Measurements from ENCODE around the gene CACTIN.
"Not testable (repeated sequence)": the region's sequence is repeated elsewhere in the genome, so short reads cannot be mapped to it uniquely, and the experiment has no call there.

The CACTIN gene

GRCh38 chr19:3634496-3635045 lies 8.0 kb upstream of the CACTIN start:
- no peak for TF ChIP-seq CTCF (IDR thresholded peaks at IDR 0.05; ENCODE audit: extremely low read depth, missing control alignments)

DNA sequence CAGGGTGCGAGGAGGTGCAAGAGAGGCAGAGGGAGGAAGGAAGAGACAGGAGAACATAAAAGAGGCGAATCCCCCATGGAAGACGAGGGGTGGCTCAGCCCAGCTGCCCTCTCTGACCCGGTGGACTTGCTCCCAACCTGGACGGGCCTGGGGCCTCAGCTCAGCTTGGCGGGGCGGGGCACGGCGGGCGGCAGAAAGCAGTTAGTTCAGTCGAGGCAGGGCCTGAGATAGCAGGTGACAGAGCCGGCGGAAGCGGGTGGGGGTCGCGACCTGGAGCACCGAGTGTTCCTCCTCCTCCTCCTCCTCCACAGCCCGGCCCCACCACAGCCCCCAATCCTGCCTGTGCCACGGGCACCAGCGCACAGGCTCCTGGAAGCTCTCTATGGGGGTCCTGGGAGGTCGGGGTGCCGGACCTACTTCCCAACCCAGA lies 7.0 kb upstream of the CACTIN start:
- DNase-seq (ENCODE audit: low spot score): no peak
- no peak for TF ChIP-seq CTCF (IDR thresholded peaks at IDR 0.05; ENCODE audit: extremely low read depth, missing control alignments)

More at GRCh38 chr19:3634496-3635045, 8.0 kb upstream of the CACTIN start:
- DNase-seq (ENCODE audit: low spot score): no peak

DNA sequence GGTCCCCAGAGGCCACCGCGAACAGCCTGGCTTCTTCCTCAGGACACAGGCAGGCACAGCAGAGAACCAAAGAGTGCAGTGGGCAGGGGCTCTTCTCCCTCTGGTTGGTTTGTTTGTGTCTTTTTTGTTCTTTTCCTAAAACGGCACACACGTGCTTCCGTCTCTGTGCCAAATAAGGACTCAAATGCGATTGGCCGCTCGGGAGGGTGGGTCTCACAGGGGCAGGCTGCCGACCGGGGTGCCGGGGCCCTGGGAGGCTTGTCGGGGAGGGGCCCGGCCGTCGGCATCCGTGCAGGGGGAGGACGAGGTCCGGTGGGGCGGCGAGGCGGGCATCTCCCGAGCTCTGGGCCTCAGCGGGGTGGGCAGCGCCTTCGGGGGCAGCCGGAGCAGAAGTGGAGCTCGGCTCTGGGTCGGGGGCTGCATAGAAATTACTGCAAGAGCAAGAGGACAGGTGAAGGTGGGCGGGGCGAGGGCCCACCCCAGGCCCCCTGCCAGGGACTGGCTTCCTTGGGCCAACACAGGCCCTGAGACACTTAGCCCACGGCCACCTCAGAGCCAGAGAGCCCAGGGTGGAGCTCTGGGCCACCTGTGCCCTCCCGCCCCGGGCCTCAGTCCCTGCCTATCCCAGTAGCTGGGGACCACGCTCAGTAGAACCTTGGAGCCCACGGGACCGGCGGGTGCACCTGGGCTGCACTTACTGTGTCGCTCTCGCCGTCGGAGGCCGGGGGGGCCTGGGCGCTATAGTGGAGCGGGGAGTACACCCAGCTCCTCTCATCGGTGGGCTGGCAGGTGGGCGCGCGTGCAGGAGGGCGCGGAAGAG lies 6.4 kb upstream of the CACTIN start:
- TF ChIP-seq CTCF (IDR thresholded peaks at IDR 0.05; ENCODE audit: extremely low read depth, missing control alignments): no peak
- DNase-seq (ENCODE audit: low spot score): no peak

DNA sequence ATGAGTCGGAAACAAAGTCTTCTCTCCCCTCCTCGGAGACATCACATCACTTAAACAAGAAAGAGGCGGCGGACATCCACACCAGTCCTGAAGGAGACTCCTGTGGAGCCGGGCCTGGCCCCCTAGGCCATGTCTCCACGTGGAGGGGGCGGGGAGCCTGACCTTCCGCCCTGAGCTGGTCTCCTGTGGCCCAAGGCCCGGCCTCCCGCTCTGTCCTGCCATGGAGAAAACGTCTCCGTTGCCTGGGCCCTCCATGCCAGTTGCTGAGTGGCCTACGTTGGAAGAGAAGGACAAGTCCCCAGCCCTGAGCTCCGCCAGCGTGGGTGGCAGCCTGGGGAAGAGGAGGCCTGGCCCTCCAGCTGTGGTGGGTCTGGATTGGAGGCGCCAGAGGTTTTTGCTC lies 5.5 kb upstream of the CACTIN start:
- DNase-seq (ENCODE audit: low spot score): no peak
- no peak for TF ChIP-seq CTCF (IDR thresholded peaks at IDR 0.05; ENCODE audit: extremely low read depth, missing control alignments)

DNA sequence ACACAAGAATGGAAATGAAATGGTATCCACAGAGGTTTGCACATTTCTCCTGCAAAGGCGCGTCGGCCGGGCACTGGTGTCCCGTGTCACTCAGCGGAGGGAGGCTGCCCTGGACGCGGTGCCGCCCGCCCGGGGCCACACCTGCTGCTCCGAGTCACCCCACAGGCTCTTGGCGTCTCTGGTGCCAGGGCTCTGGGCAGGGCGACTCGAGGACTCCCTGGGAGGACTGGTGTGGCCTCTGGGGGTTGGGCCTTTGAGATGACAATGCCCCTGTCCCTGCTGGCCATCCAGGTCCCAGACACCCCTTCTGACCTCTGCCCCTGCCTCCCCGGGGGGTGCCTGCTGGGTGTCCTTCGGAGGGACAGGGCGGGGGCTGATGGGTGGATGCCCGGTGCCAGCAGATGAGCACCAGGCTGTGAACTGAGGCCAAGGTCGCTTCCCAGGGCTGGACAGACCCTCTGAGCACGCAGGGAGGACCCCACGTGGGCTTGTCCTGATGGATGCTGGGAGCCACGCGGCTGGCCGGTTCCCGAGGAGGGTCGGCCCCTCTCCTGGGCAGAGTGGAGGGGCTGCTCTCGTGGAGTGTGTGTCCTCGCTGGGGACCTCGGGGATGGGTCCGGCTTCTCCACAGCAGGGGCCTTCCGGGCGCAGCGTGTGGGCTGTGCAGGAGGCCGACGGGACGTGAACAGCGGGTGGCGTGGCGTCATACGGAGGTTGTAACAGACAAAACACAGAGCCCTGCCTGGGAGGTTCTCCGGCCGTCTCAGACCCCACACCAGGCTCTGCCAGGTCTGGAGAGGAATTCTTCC lies 4.7 kb upstream of the CACTIN start:
- TF ChIP-seq CTCF (IDR thresholded peaks at IDR 0.05; ENCODE audit: extremely low read depth, missing control alignments): no peak
- no peak for DNase-seq (ENCODE audit: low spot score)

DNA sequence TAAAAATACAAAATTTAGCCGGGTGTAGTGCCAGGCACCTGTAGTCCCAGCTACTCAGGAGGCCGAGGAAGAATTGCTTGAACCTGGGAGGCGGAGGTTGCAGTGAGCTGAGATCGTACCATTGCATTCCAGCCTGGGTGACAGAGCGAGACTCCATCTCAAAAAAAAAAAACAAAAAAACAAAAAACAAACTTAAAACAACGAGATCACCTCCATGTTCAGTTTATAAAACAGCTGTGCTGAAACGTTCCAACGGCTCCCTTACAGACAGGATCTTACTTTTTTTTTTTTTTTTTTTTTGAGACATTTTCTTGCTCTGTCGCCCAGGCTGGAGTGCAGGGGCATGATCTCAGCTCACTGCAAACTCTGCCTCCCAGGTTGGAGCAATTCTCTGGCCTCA lies 2.2 kb upstream of the CACTIN start:
- not testable (repeated sequence) for DNase-seq (ENCODE audit: low spot score)

GRCh38 chr19:3627351-3627723 lies 747 bp upstream of the CACTIN start:
- no peak for TF ChIP-seq CTCF (IDR thresholded peaks at IDR 0.05; ENCODE audit: extremely low read depth, missing control alignments)
- no peak for DNase-seq (ENCODE audit: low spot score)
